ENCODE data around the gene SLC25A22.
A peak's percentile ranks its signal among the peaks of the same experiment; 100 is the strongest.

SLC25A22 gene

GRCh38 chr11:802693-803466, 4.8 kb upstream of the SLC25A22 start:
- DNase-seq: no peak

GRCh38 chr11:802018-802617, 4.0 kb upstream of the SLC25A22 start:
- DNase-seq: no peak

- no peak for DNase-seq
Observed at GRCh38 chr11:801097-801780, 3.2 kb upstream of the SLC25A22 start.

GRCh38 chr11:800473-800872, 2.4 kb upstream of the SLC25A22 start:
- no peak for DNase-seq

- DNase-seq: no peak
Observed at GRCh38 chr11:799641-800316, 1.7 kb upstream of the SLC25A22 start.

- DNase-seq: peak; percentile 87
Observed at GRCh38 chr11:797296-798092, 587 bp downstream of the SLC25A22 start.

- DNase-seq: no peak
Observed at GRCh38 chr11:796565-797295, 1.4 kb downstream of the SLC25A22 start.

- DNase-seq: peak; percentile 81 to 82
Observed at GRCh38 chr11:795634-796564, 2.2 kb downstream of the SLC25A22 start.

- DNase-seq: no peak
Observed at GRCh38 chr11:794766-795633, 3.1 kb downstream of the SLC25A22 start.

- DNase-seq: no peak
Observed at GRCh38 chr11:794013-794765, 3.9 kb downstream of the SLC25A22 start.

GRCh38 chr11:793556-793955, 4.5 kb downstream of the SLC25A22 start:
- no peak for DNase-seq

GRCh38 chr11:792873-793272, 5.2 kb downstream of the SLC25A22 start:
- no peak for DNase-seq

GRCh38 chr11:792535-792821, 5.6 kb downstream of the SLC25A22 start:
- DNase-seq: no peak

GRCh38 chr11:791658-792534, 6.2 kb downstream of the SLC25A22 start:
- DNase-seq: no peak

- DNase-seq: no peak
Observed at GRCh38 chr11:790721-791564, 7.1 kb downstream of the SLC25A22 start.

- peak in 1 of 2 donors; percentile 42 for DNase-seq
Observed at GRCh38 chr11:789943-790342, 8.1 kb downstream of the SLC25A22 start, which contains the start of gene CEND1. Gene CEND1 (minus strand): TSS chr11:790090. CDS start chr11:788576, 1,514 bp downstream.
